ENCODE results near the gene ADAMTS19. TPM values are rescaled to one million over a fixed set of nuclear protein-coding genes. Genes with fewer than 3 reads are reported as not detected.
"Not testable (repeated sequence)": the region's sequence is repeated elsewhere in the genome, so short reads cannot be mapped to it uniquely, and the experiment has no call there.

Gene ADAMTS19
- total RNA-seq, 2 experiments from 2014 or later, result not detected

DNA sequence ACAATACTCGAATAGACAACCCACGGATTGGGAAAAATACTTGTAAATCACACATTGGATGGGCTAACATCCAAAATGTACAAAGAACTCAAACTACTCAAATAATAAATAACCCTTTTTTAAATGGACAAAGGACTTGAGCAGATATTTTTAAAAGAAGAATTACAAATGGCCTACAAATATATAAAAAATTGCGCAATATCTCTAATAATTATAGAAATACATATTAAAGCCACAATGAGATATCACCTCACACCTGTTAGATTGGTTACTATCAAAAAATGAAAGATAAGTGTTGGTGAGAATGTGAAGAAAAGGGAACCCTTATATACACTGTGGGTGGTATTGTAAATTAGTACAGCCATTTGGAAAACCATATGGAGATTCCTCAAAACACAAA lies 40.8 kb upstream of the ADAMTS19 start:
- no peaks in the 10 kb centered on the region for H3K4me1 Mint-ChIP-seq (ENCODE audit: low read depth)
- CTCF ChIA-PET, result no interaction called here

DNA sequence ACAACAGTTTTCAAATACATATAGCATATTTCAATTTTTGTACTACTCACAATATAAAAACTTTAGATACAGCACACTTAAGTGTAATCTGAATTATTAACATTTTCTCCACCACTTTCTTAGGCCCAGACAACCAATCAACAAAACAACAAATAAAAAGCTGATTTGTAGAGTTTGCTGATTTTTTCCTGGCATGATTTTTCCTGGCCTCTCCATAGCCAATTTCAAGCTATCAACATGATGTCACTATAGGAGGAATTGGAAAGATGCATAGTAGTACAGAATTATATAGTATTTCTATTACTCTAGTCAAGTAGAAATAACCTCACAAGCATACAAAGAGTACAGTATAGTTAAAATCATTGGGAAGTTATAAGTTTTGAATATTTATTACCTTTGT lies 35.1 kb upstream of the ADAMTS19 start:
- no peaks in the 10 kb centered on the region for H3K4me1 Mint-ChIP-seq (ENCODE audit: low read depth)
- no peak for ATAC-seq
- no peaks in the 10 kb centered on the region for H3K36me3 Mint-ChIP-seq (ENCODE audit: low read depth)
- POLR2A ChIA-PET, result no interaction called here
- H3K27ac Mint-ChIP-seq, result no peak overlapping the region
- CTCF ChIA-PET, result no interaction called here
- DNase-seq, result no peak
- intact Hi-C loops (cut with micrococcal nuclease), result no loop called here
- TF ChIP-seq, protein P1, sequence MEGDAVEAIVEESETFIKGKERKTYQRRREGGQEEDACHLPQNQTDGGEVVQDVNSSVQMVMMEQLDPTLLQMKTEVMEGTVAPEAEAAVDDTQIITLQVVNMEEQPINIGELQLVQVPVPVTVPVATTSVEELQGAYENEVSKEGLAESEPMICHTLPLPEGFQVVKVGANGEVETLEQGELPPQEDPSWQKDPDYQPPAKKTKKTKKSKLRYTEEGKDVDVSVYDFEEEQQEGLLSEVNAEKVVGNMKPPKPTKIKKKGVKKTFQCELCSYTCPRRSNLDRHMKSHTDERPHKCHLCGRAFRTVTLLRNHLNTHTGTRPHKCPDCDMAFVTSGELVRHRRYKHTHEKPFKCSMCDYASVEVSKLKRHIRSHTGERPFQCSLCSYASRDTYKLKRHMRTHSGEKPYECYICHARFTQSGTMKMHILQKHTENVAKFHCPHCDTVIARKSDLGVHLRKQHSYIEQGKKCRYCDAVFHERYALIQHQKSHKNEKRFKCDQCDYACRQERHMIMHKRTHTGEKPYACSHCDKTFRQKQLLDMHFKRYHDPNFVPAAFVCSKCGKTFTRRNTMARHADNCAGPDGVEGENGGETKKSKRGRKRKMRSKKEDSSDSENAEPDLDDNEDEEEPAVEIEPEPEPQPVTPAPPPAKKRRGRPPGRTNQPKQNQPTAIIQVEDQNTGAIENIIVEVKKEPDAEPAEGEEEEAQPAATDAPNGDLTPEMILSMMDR (IDR thresholded peaks at IDR 0.05), result no peak
- H3K27me3 Mint-ChIP-seq, result no peaks in the 10 kb centered on the region
- no peak overlapping the region for H3K4me3 Mint-ChIP-seq
- peaks cover 2% of the 10 kb centered on the region for H3K9me3 Mint-ChIP-seq

More for the DNA sequence above, 40.8 kb upstream of the ADAMTS19 start:
- Mint-ChIP-seq H3K27me3 (no peaks in the 10 kb centered on the region), H3K9me3 (peaks cover 13% of the 10 kb centered on the region), H3K4me3 (no peak overlapping the region), H3K27ac (no peak overlapping the region), H3K36me3 (ENCODE audit: low read depth) (no peaks in the 10 kb centered on the region)
- intact Hi-C loops (cut with micrococcal nuclease), result no loop called here
- DNase-seq (no peak), ATAC-seq (no peak)
- POLR2A ChIA-PET, result no interaction called here
- TF ChIP-seq, protein P1 (IDR thresholded peaks at IDR 0.05), result no peak

DNA sequence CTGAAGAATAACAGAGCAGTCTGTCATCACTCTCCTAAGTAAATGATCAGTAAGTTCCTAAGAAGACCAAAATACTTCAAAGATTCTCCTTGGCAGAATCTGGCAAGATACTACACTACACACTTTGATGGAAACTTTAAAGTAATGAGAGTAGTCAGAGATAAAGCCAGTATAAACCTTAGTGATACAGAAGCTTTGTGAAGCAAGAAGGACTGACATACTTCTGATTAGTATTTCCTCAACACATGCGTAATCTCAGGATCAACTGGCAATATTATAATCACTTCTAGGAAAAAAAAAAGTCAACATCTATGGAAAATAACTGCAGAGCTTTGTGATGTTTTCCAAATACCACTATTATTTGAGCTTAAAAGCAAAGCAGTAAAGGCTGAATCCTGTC lies 34.0 kb upstream of the ADAMTS19 start:
- H3K4me3 Mint-ChIP-seq, result no peak overlapping the region
- intact Hi-C loops (cut with micrococcal nuclease), result no loop called here
- no peaks in the 10 kb centered on the region for H3K36me3 Mint-ChIP-seq (ENCODE audit: low read depth)
- H3K4me1 Mint-ChIP-seq (ENCODE audit: low read depth), result no peaks in the 10 kb centered on the region
- H3K27ac Mint-ChIP-seq, result no peak overlapping the region
- CTCF ChIA-PET, result no interaction called here
- no peak for ATAC-seq
- H3K9me3 Mint-ChIP-seq, result peaks cover 2% of the 10 kb centered on the region
- H3K27me3 Mint-ChIP-seq, result no peaks in the 10 kb centered on the region
- POLR2A ChIA-PET, result no interaction called here
- DNase-seq, result no peak
- TF ChIP-seq, protein P1 (IDR thresholded peaks at IDR 0.05), result no peak

DNA sequence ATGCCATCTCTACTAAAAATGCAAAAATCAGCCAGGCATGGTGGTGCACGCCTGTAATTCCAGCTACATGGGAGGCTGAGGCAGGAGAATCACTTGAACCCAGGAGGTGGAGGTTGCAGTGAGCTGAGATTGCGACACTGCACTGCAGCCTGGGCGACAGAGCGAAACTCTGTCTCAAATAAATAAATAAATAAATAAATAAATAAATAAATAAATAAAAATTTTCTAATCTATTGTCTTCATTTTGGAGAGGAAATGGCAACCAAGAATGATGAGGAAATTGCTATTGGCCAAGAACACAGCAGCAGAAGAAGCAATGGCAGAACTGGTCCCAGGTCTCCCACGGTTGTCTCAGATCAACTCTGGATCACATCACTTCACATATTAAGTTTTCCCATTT lies 31.5 kb upstream of the ADAMTS19 start:
- H3K27ac Mint-ChIP-seq; ATAC-seq; POLR2A ChIA-PET; H3K36me3 Mint-ChIP-seq (ENCODE audit: low read depth); DNase-seq; H3K27me3 Mint-ChIP-seq; CTCF ChIA-PET; H3K9me3 Mint-ChIP-seq; H3K4me1 Mint-ChIP-seq (ENCODE audit: low read depth); H3K4me3 Mint-ChIP-seq; intact Hi-C loops (cut with micrococcal nuclease): not testable (repeated sequence)

DNA sequence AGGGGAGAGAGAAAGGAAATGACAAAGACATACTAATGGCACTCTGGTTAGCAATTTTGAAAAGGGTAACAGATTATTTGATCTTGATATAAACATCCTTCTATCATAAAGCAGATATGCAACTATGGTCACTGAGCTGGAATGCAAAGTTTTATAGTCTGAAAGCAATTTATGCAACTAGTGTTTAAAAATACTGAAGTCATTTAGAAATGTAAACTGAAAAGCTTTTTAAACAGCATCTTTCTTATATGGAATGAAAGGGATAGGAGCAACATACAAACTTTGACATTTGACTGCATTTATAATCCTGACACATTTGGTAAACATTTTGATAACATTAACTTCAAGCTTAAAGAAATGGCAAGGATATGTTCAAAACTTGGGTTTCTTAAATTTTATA lies 28.7 kb upstream of the ADAMTS19 start:
- Mint-ChIP-seq H3K27ac (no peak overlapping the region), H3K27me3 (no peaks in the 10 kb centered on the region), H3K36me3 (ENCODE audit: low read depth) (no peaks in the 10 kb centered on the region), H3K4me1 (ENCODE audit: low read depth) (no peaks in the 10 kb centered on the region), H3K4me3 (no peak overlapping the region), H3K9me3 (peaks cover 2% of the 10 kb centered on the region)
- ChIA-PET CTCF (no interaction called here), POLR2A (no interaction called here)
- no peak for ATAC-seq
- TF ChIP-seq, protein P1 (IDR thresholded peaks at IDR 0.05), result no peak
- DNase-seq, result no peak
- intact Hi-C loops (cut with micrococcal nuclease), result no loop called here

DNA sequence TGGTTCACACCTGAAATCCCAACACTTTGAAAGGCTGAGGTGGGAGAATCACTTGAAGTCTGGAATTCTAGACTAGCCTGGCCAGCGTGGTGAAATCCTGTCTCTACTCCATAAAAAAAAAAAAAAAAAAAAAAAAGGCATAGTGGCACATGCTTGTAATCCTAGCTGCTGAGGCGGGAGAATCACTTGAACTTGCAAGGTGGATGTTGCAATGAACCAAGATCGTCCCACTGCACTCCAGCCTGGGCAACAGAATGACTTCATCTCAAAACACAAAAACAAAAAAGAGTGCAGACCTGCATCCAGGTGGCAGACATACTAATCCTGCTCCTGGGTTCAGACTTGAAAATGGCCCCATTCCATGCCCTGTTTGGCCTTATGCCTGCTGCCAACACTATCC lies 21.8 kb upstream of the ADAMTS19 start:
- Mint-ChIP-seq H3K9me3 (peaks cover 2% of the 10 kb centered on the region), H3K4me1 (ENCODE audit: low read depth) (no peaks in the 10 kb centered on the region), H3K27me3 (no peaks in the 10 kb centered on the region), H3K36me3 (ENCODE audit: low read depth) (no peaks in the 10 kb centered on the region), H3K27ac (no peak overlapping the region), H3K4me3 (no peak overlapping the region)
- POLR2A ChIA-PET, result no interaction called here
- intact Hi-C loops (cut with micrococcal nuclease), result no loop called here
- no peak for DNase-seq
- ATAC-seq, result no peak
- TF ChIP-seq, protein P1 (IDR thresholded peaks at IDR 0.05), result no peak
- CTCF ChIA-PET, result interaction anchor here (1.2 kb wide), 1 partner anchor 8 kb away, joined by 4 read pairs; no protein-coding TSS in a partner anchor

Data from activated CD8-positive, alpha-beta T cell treated with anti-CD3 and anti-CD28 coated beads for 36 hours (primary cell).